ENCODE results near the gene FOXO4.

GRCh38 chrX:71085900-71086299, 9.8 kb upstream of the FOXO4 start:
- TF ChIP-seq CTCF (IDR thresholded peaks at IDR 0.05) (no peak), POLR2A (IDR thresholded peaks at IDR 0.05) (no peak)

Measured in testis (tissue), 2 donors.